MM.1S (cell line): ENCODE measurements around the gene SLFN12.

Experiments
- DNase-seq: peaks from one replicate; pipeline ENCODE4 v3.0.0-alpha.2; 2015
- H2AFZ ChIP-seq: fragments of 300-600 bp; sonication (generic); 2 replicates; pipeline ENCODE4 v1.6.0; 2016; ENCODE audit warnings: antibody characterized with exemption, low read length
- H3F3A ChIP-seq: fragments of 300-600 bp; sonication (generic); 2 replicates; pipeline ENCODE4 v1.6.1; 2016; ENCODE audit warnings: mild to moderate bottlenecking, antibody characterized with exemption, low read length, moderate library complexity, mixed read lengths; ENCODE audit not compliant: insufficient read depth
- H3K27ac ChIP-seq: fragments of 300-600 bp; sonication (generic); 2 replicates; pipeline ENCODE4 v1.5.1; 2016; ENCODE audit warnings: mild to moderate bottlenecking, low read length
- H3K27me3 ChIP-seq: fragments of 300-600 bp; sonication (generic); replicated peaks from 2 replicates; pipeline ENCODE4 v1.6.0; 2016; ENCODE audit warnings: low read length; ENCODE audit not compliant: insufficient read depth
- H3K36me3 ChIP-seq: fragments of 300-600 bp; sonication (generic); replicated peaks from 2 replicates; pipeline ENCODE4 v1.6.1; 2016; ENCODE audit warnings: mild to moderate bottlenecking, low read length, mixed read lengths; ENCODE audit not compliant: insufficient read depth
- H3K4me1 ChIP-seq: fragments of 300-600 bp; sonication (generic); 2 replicates; pipeline ENCODE4 v1.6.1; 2016; ENCODE audit warnings: low read length, mixed read lengths
- H3K4me2 ChIP-seq: fragments of 300-600 bp; sonication (generic); 2 replicates; pipeline ENCODE4 v1.6.0; 2016; ENCODE audit warnings: low read depth, low read length
- H3K4me3 ChIP-seq: fragments of 300-600 bp; sonication (generic); 2 replicates; pipeline ENCODE4 v1.5.1; 2016; ENCODE audit warnings: low read length, mixed read lengths
- H3K79me2 ChIP-seq: fragments of 300-600 bp; sonication (generic); 2 replicates; pipeline ENCODE4 v1.6.1; 2016; ENCODE audit warnings: mixed run types, low read length, mixed read lengths
- H3K9ac ChIP-seq: fragments of 300-600 bp; sonication (generic); 2 replicates; pipeline ENCODE4 v1.6.1; 2016; ENCODE audit warnings: low read length, mixed read lengths
- H3K9me2 ChIP-seq: fragments of 300-600 bp; sonication (generic); replicated peaks from 2 replicates; pipeline ENCODE4 v1.6.1; 2016; ENCODE audit warnings: mild to moderate bottlenecking, low read length, mixed read lengths; ENCODE audit not compliant: insufficient read depth
- H3K9me3 ChIP-seq: fragments of 300-600 bp; sonication (generic); replicated peaks from 2 replicates; pipeline ENCODE4 v1.6.1; 2016; ENCODE audit warnings: mild to moderate bottlenecking, low read length, mixed read lengths; ENCODE audit not compliant: insufficient read depth
- H4K20me1 ChIP-seq: fragments of 300-600 bp; sonication (generic); 2 replicates; pipeline ENCODE4 v1.6.1; 2016; ENCODE audit warnings: mild to moderate bottlenecking, low read length, moderate library complexity, mixed read lengths; ENCODE audit not compliant: insufficient read depth
- CTCF ChIP-seq: fragments of 300-600 bp; sonication (generic); IDR thresholded peaks from 2 replicates; pipeline ENCODE4 v1.5.1; 2016; ENCODE audit warnings: antibody characterized with exemption, low read length, mixed read lengths
- EZH2 ChIP-seq: fragments of 300-600 bp; sonication (generic); optimal IDR thresholded peaks from 2 replicates; pipeline ENCODE3; 2017; ENCODE audit warnings: low read depth, mild to moderate bottlenecking, antibody characterized with exemption, low read length, mixed read lengths
- EZH2phosphoT487 ChIP-seq: fragments of 300-600 bp; sonication (generic); IDR thresholded peaks from 2 replicates; pipeline ENCODE4 v1.6.1; 2018; ENCODE audit warnings: antibody characterized with exemption, low read length

Gene SLFN12

GRCh38 chr17:35447499-35447898 lies 15.2 kb upstream of the SLFN12 start:
- H3K4me3 ChIP-seq = peak overlapping the region; percentile 93

GRCh38 chr17:35438433-35438832 lies 6.1 kb upstream of the SLFN12 start:
- Histone ChIP-seq H3K36me3 (no peaks in the 10 kb centered on the region; the same call in 1 of the 2 replicates), H3K9ac (no peak overlapping the region), H3K79me2 (peaks cover 28% of the 10 kb centered on the region), H3K27me3 (no peaks in the 10 kb centered on the region), H3F3A (peaks cover under 1% of the 10 kb centered on the region; the same call in 1 of the 2 replicates), H3K4me1 (peaks cover 5% of the 10 kb centered on the region), H4K20me1 (no peaks in the 10 kb centered on the region), H3K9me2 (no peaks in the 10 kb centered on the region), H3K9me3 (no peaks in the 10 kb centered on the region), H3K27ac (no peak overlapping the region), H3K4me2 (no peak overlapping the region), H2AFZ (no peak overlapping the region), H3K4me3 (no peak overlapping the region)
- TF ChIP-seq CTCF (no peak), EZH2 (no peak), EZH2phosphoT487 (no peak)
- DNase-seq = no peak

More at GRCh38 chr17:35447499-35447898, 15.2 kb upstream of the SLFN12 start:
- Histone ChIP-seq H3K9me2 (no peaks in the 10 kb centered on the region), H3K27me3 (no peaks in the 10 kb centered on the region), H3K9me3 (no peaks in the 10 kb centered on the region), H3K4me2 (peak overlapping the region; percentile 90), H3K79me2 (peaks cover 32% of the 10 kb centered on the region), H3F3A (peaks cover 9% of the 10 kb centered on the region), H3K4me1 (0 out of 2 replicates have a peak, but pooled peaks cover 3% of the 10 kb centered on the region), H2AFZ (0 out of 2 replicates have a peak overlapping the region, but pooled peaks have one; percentile 25), H3K27ac (peak overlapping the region; percentile 13; the same call in 1 of the 2 replicates), H3K9ac (peak overlapping the region; percentile 97), H3K36me3 (no peaks in the 10 kb centered on the region), H4K20me1 (no peaks in the 10 kb centered on the region)
- TF ChIP-seq CTCF (no peak), EZH2 (no peak), EZH2phosphoT487 (no peak)
- DNase-seq = no peak

GRCh38 chr17:35433075-35433894 lies 985 bp upstream of the SLFN12 start:
- TF ChIP-seq EZH2phosphoT487 (no peak), EZH2 (no peak), CTCF (no peak)
- no peaks in the 10 kb centered on the region for H3K9me3 ChIP-seq
- peak overlapping the region; percentile 61; the same call in 1 of the 2 replicates for H3K27ac ChIP-seq
- H3K79me2 ChIP-seq = peaks cover 27% of the 10 kb centered on the region
- H3K9ac ChIP-seq = peak overlapping the region; percentile 59; the same call in 1 of the 2 replicates
- peaks cover 13% of the 10 kb centered on the region for H3F3A ChIP-seq
- H3K36me3 ChIP-seq = no peaks in the 10 kb centered on the region; the same call in 1 of the 2 replicates
- DNase-seq = peak; percentile 93
- peak overlapping the region; percentile 75 for H3K4me3 ChIP-seq
- no peaks in the 10 kb centered on the region for H3K9me2 ChIP-seq
- peak overlapping the region; percentile 92 for H3K4me2 ChIP-seq
- no peaks in the 10 kb centered on the region for H4K20me1 ChIP-seq
- peak overlapping the region; percentile 89 for H2AFZ ChIP-seq
- H3K27me3 ChIP-seq = no peaks in the 10 kb centered on the region
- H3K4me1 ChIP-seq = peaks cover 14% of the 10 kb centered on the region
